NB4 (cell line): ENCODE data around the gene LRRC2.
"Not testable (repeated sequence)": the region's sequence is repeated elsewhere in the genome, so short reads cannot be mapped to it uniquely, and the experiment has no call there.

ENCODE experiments used
- DNase-seq: peaks from one replicate; pipeline ENCODE4 v3.0.0; 2010; ENCODE audit warnings: low read depth
- H3K4me3 ChIP-seq: one replicate; pipeline ENCODE4 v1.5.1; 2011; ENCODE audit warnings: mild to moderate bottlenecking, low read depth, low read length, moderate library complexity
- MYC ChIP-seq: IDR thresholded peaks from 2 replicates; pipeline ENCODE4 v1.6.1; 2011; ENCODE audit warnings: low read depth, low read length
- POLR2A ChIP-seq: IDR thresholded peaks from 2 replicates; pipeline ENCODE4 v1.6.1; 2011; ENCODE audit warnings: mild to moderate bottlenecking; ENCODE audit not compliant: insufficient read length; ENCODE audit errors: extremely low read depth
- TF ChIP-seq, protein P1 (sequence below): IDR thresholded peaks from 2 replicates; pipeline ENCODE4 v1.6.1; 2011; ENCODE audit warnings: low read depth, low read length
- TF ChIP-seq, protein P2 (sequence below): IDR thresholded peaks from one replicate; pipeline ENCODE4 v1.5.1; 2012; ENCODE audit warnings: low read depth, low read length

Gene LRRC2

DNA sequence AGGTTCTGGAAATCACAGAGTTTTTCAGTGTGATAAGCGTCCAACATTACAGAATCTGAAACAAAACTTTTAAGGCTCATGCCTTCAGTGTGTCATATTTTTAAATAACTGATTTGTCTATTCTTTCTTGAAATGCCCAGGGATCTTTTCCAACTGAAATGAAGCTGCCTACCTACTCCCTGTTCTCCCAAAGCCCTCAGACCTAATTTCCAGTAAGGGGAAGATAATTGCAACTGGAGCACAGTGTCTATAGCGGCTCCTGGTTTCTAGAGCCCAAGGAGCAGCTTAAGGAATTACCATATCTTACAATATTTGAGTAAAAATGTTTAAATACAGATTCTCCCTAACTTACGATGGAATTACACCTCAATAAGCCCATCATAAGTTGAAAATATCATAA is 33.0 kb downstream of the LRRC2 start:
- TF ChIP-seq, protein P1, sequence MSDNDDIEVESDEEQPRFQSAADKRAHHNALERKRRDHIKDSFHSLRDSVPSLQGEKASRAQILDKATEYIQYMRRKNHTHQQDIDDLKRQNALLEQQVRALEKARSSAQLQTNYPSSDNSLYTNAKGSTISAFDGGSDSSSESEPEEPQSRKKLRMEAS = no peak
- TF ChIP-seq, protein P2, sequence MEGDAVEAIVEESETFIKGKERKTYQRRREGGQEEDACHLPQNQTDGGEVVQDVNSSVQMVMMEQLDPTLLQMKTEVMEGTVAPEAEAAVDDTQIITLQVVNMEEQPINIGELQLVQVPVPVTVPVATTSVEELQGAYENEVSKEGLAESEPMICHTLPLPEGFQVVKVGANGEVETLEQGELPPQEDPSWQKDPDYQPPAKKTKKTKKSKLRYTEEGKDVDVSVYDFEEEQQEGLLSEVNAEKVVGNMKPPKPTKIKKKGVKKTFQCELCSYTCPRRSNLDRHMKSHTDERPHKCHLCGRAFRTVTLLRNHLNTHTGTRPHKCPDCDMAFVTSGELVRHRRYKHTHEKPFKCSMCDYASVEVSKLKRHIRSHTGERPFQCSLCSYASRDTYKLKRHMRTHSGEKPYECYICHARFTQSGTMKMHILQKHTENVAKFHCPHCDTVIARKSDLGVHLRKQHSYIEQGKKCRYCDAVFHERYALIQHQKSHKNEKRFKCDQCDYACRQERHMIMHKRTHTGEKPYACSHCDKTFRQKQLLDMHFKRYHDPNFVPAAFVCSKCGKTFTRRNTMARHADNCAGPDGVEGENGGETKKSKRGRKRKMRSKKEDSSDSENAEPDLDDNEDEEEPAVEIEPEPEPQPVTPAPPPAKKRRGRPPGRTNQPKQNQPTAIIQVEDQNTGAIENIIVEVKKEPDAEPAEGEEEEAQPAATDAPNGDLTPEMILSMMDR = no peak
- no peak for TF ChIP-seq POLR2A
- TF ChIP-seq MYC = no peak
- DNase-seq = no peak
- no peak overlapping the region for H3K4me3 ChIP-seq

- TF ChIP-seq, protein P2 = no peak
- TF ChIP-seq POLR2A (no peak), MYC (no peak)
- TF ChIP-seq, protein P1 = no peak
- no peak overlapping the region for H3K4me3 ChIP-seq
- DNase-seq = no peak
Measured at GRCh38 chr3:46527239-46527638, 38.9 kb downstream of the LRRC2 start.

DNA sequence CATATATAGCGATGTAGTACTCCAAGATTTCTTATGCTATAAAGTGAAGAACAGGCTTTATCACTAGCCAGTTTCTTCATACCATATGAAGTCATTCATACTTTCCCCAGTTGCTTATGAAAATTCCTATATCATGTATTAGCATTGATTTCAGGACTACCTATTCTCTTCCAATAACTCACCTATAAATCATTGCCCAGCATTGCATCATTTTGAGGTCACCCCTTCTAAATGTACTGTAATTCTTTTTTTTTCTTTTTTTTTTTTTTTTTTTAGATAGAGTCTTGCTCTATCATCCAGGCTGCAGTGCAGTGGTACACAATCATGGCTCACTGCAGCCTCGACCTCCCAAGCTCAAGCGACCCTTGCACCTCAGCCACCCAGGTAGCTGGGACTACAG is 41.3 kb downstream of the LRRC2 start:
- no peak for TF ChIP-seq MYC
- TF ChIP-seq POLR2A = no peak
- TF ChIP-seq, protein P2 = no peak
- TF ChIP-seq, protein P1 = no peak
- no peak overlapping the region for H3K4me3 ChIP-seq
- DNase-seq = no peak

- TF ChIP-seq, protein P1 = no peak
- DNase-seq = no peak
- no peak overlapping the region for H3K4me3 ChIP-seq
Measured at GRCh38 chr3:46524008-46524407, 42.1 kb downstream of the LRRC2 start.

DNA sequence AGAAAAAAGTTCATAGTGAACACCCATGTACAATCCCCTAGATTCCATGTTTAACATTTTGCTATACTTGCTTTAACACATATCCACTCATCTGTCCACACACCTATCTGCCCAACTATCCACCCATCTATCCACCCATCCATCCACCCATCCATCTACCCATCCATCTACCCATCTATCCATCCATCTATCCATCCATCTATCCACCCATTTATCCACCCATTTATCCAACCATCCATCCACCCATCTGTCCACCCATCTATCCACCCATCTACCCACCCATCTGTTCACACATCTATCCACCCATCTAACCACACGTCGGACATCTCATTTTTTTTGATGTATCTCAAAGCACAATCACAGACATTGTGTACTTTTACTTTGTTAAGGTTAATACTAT is 42.5 kb downstream of the LRRC2 start:
- H3K4me3 ChIP-seq = no peak overlapping the region
- DNase-seq = no peak
- TF ChIP-seq, protein P2 = no peak
- TF ChIP-seq, protein P1 = no peak
- TF ChIP-seq POLR2A (no peak), MYC (no peak)

DNA sequence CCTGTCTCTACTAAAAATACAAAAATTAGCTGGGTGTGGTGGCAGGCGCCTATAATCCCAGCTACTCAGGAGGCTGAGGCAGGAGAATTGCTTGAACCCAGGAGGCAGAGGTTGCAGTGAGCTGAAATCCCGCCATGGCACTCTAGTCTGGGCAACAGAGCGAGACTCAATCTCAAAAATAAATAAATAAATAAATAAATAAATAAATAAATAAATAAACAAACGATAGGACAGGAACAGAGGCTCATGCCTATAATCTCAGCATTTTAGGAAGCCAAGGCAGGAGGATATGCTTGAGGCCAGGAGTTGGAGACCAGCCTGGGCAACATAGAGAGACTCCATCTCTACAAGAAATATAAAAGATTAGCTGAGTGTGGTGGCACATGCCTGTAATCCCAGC is 43.9 kb downstream of the LRRC2 start:
- not testable (repeated sequence) for H3K4me3 ChIP-seq, DNase-seq

DNA sequence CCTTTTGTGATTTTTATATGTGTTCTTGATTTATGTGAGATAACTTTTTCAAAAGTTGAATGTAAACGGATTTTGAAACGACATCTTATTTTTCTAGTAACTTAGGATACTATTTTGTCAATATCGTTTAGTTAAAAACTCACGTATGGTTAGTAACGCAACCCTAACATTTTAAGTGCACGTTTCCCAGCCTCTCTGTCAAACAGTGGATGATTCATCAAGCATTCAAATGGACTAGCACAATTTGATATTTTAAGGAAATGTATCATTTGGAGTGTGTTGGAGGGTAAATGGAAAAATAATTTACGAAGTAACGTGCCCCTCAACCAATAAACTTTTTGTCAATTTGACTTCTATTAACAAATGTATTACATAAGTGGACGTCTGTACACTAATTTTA is 45.0 kb downstream of the LRRC2 start:
- DNase-seq = no peak
- H3K4me3 ChIP-seq = no peak overlapping the region
- TF ChIP-seq, protein P2 = no peak
- TF ChIP-seq POLR2A (no peak), MYC (no peak)
- TF ChIP-seq, protein P1 = no peak
